Right ventricle myocardium superior (tissue), 1 donor: ENCODE data around the gene KDM1B. TPM values are rescaled to one million over a fixed set of nuclear protein-coding genes. Genes with fewer than 3 reads are reported as not detected.

ENCODE experiments used
- ATAC-seq: fragments of 200-7000 bp; cut with Tn5 transposase; one replicate; pipeline ENCODE4 v1.9.1; 2020; ENCODE audit warnings: mild to moderate bottlenecking; ENCODE audit not compliant: poor library complexity
- DNase-seq: peaks from one replicate; pipeline ENCODE4 v3.0.0-alpha.2; 2020
- intact Hi-C: fragments of 100-400 bp; cut with DNase I; formaldehyde crosslinking; loops from one replicate; pipeline ENCODE4 v1.11.2; 2022
- total RNA-seq: library from RNA; stranded (reverse); fragmentation: NEBNext Ultra II Directional; extraction: Animal tissue kit (Norgen Biotek cat#: 25700); gene quantifications from one replicate; pipeline ENCODE4 v1.2.1, GENCODE V29; 2021
- donor health status: DM: no; HTN: yes; CAD: no; lungs with severe emphysema.

The KDM1B gene
- total RNA-seq, 1 donor from 2014 or later, result 13.2 TPM

- DNase-seq (no peak), ATAC-seq (no peak)
- intact Hi-C loops, result no loop called here
Observed at GRCh38 chr6:18269253-18269652, 114.0 kb downstream of the KDM1B start.

GRCh38 chr6:18269717-18270116, 114.5 kb downstream of the KDM1B start:
- ATAC-seq, result no peak
- intact Hi-C loops, result no loop called here

GRCh38 chr6:18270216-18270615, 115.0 kb downstream of the KDM1B start:
- intact Hi-C loops, result no loop called here
- DNase-seq (no peak), ATAC-seq (no peak)

More at GRCh38 chr6:18269717-18270116, 114.5 kb downstream of the KDM1B start:
- no peak for DNase-seq

Other genes starting within 250 kb of the KDM1B start
- gene KIF13A, start 167.8 kb upstream of the KDM1B start, total RNA-seq, result 52.7 TPM
- gene NHLRC1, start 32.7 kb upstream of the KDM1B start, total RNA-seq, result 1.2 TPM
- gene TPMT, start 345 bp upstream of the KDM1B start, total RNA-seq, result 12.2 TPM
- gene DEK, start 109.1 kb downstream of the KDM1B start, total RNA-seq, result 63.0 TPM
- gene RNF144B, start 231.9 kb downstream of the KDM1B start, total RNA-seq, result 17.1 TPM